Sigmoid colon (tissue), 7 donors: ENCODE data around the gene FNDC4. TPM values are rescaled to one million over a fixed set of nuclear protein-coding genes. Genes with fewer than 3 reads are reported as not detected.

ENCODE experiments used
- DNase-seq: peaks from one replicate; pipeline ENCODE4 v3.0.0-alpha.2; 2019
- H3K27ac ChIP-seq, 4 donors: fragments of 200-600 bp; sonication (generic); one replicate each; pipeline ENCODE4 v1.5.1; 2016 to 2019; ENCODE audit warnings: mild to moderate bottlenecking in 1 of 4
- H3K27me3 ChIP-seq, 3 donors: fragments of 200-600 bp; sonication (generic); one replicate each; pipeline ENCODE4 v1.5.1; 2019; ENCODE audit warnings: mild to moderate bottlenecking in 1 of 3
- H3K36me3 ChIP-seq, 4 donors: fragments of 200-600 bp; sonication (generic); one replicate each; pipeline ENCODE4 v1.5.1; 2016 to 2019
- H3K4me1 ChIP-seq, 4 donors: fragments of 200-600 bp; sonication (generic); one replicate each; pipeline ENCODE4 v1.5.1; 2017 to 2019
- H3K4me3 ChIP-seq, 4 donors: fragments of 200-600 bp; sonication (generic); one replicate each; pipeline ENCODE4 v1.5.1; 2017 to 2019; ENCODE audit warnings: mild to moderate bottlenecking in 2 of 4, moderate library complexity in 1 of 4
- H3K9me3 ChIP-seq, 4 donors: fragments of 200-600 bp in 3 of 4; sonication (generic) in 3 of 4; one replicate each; pipeline versions ENCODE4 v1.5.1 to v1.6.1; 2013 to 2019
- CTCF ChIP-seq, 4 experiments: fragments of 450-650 bp in 3 of 4; fragments of 200-600 bp in 1 of 4; IDR thresholded peaks; one replicate each; pipeline ENCODE4 v1.5.1; 2016 to 2019; ENCODE audit warnings: antibody characterized with exemption in 4 of 4, mild to moderate bottlenecking in 3 of 4, moderate library complexity in 2 of 4
- EP300 ChIP-seq, 4 donors: sonication (generic); formaldehyde crosslinking; IDR thresholded peaks; one replicate each; pipeline ENCODE4 v1.6.1; 2017; ENCODE audit warnings: antibody characterized with exemption in 4 of 4
- POLR2A ChIP-seq, 2 donors: fragments of 450-650 bp; IDR thresholded peaks; one replicate each; pipeline ENCODE4 v1.6.1; 2016; ENCODE audit warnings: antibody characterized with exemption in 2 of 2, mild to moderate bottlenecking in 2 of 2, moderate library complexity in 2 of 2
- POLR2AphosphoS5 ChIP-seq, 4 donors: sonication (generic); formaldehyde crosslinking; IDR thresholded peaks; one replicate each; pipeline ENCODE4 v1.6.1; 2017; ENCODE audit warnings: antibody characterized with exemption in 4 of 4
- WGBS, 2 donors: extraction: QIAGEN DNeasy Blood & Tissue Kit; methylation state at CpG; one replicate each; pipeline ENCODE4 v1.1.7; 2013; 5-methylcytosine and 5-hydroxymethylcytosine counted together
- intact Hi-C: fragments of 100-400 bp; cut with DNase I; formaldehyde crosslinking; loops from one replicate; pipeline ENCODE4 v1.15.1; 2023
- polyA plus RNA-seq, 3 donors: library from polyadenylated mRNA; stranded (reverse); fragments of 200-250 nt; gene quantifications; one replicate each; pipeline ENCODE4 v1.2.3, GENCODE V29; 2013
- total RNA-seq, 4 donors: library from RNA; depleted of rRNA; stranded (reverse); fragments of >200 nt; gene quantifications; one replicate each; pipeline ENCODE4 v1.1.0, GENCODE V29; 2016
- donor health status: healthy with polysubstance abuse.
- donor health status: Bipolar disorder and iron deficiency.
- donor health status: healthy.

Gene FNDC4
- total and polyA plus RNA-seq, 7 donors = 0.69 to 6.8 (median 6.1) TPM

- intact Hi-C loops = no loop called here
These were observed 23.2 kb upstream of the FNDC4 start for GRCh38 chr2:27518113-27518781.

GRCh38 chr2:27509326-27509725 is 14.3 kb upstream of the FNDC4 start:
- no peak overlapping the region for H3K27ac ChIP-seq
- no peak overlapping the region for H3K4me3 ChIP-seq
- DNase-seq = no peak
- no peaks in the 10 kb centered on the region for H3K27me3 ChIP-seq
- no peaks in the 10 kb centered on the region for H3K9me3 ChIP-seq
- intact Hi-C loops = no loop called here
- no peaks in the 10 kb centered on the region for H3K36me3 ChIP-seq
- H3K4me1 ChIP-seq = no peaks in the 10 kb centered on the region
- 61 to 62% methylated on average over 6 of the region's 6 CpGs for WGBS, 2 donors
- TF ChIP-seq POLR2AphosphoS5 (IDR thresholded peaks at IDR 0.05) (no peak), POLR2A (IDR thresholded peaks at IDR 0.05) (no peak), CTCF (IDR thresholded peaks at IDR 0.05) (no peak), EP300 (IDR thresholded peaks at IDR 0.05) (no peak)

More at GRCh38 chr2:27518113-27518781, 23.2 kb upstream of the FNDC4 start:
- Histone ChIP-seq H3K27ac (no peak overlapping the region), H3K9me3 (no peaks in the 10 kb centered on the region), H3K4me1 (no peaks in the 10 kb centered on the region), H3K4me3 (no peak overlapping the region), H3K27me3 (no peaks in the 10 kb centered on the region), H3K36me3 (no peaks in the 10 kb centered on the region)
- TF ChIP-seq CTCF (IDR thresholded peaks at IDR 0.05) = no peak
- no peak for TF ChIP-seq EP300 (IDR thresholded peaks at IDR 0.05)
- TF ChIP-seq POLR2AphosphoS5 (IDR thresholded peaks at IDR 0.05) = no peak
- no peak for TF ChIP-seq POLR2A (IDR thresholded peaks at IDR 0.05)
- WGBS, 2 donors = 76 to 78% methylated on average over 5 of the region's 5 CpGs
- DNase-seq = no peak

GRCh38 chr2:27507293-27507692 is 12.3 kb upstream of the FNDC4 start:
- H3K27ac ChIP-seq = no peak overlapping the region
- WGBS, 2 donors = 61 to 73% methylated on average over 4 of the region's 4 CpGs
- no peak for DNase-seq
- intact Hi-C loops = no loop called here
- no peaks in the 10 kb centered on the region for H3K36me3 ChIP-seq
- H3K4me3 ChIP-seq = no peak overlapping the region
- H3K27me3 ChIP-seq = no peaks in the 10 kb centered on the region
- H3K4me1 ChIP-seq = no peaks in the 10 kb centered on the region
- TF ChIP-seq POLR2AphosphoS5 (IDR thresholded peaks at IDR 0.05) = no peak
- TF ChIP-seq POLR2A (IDR thresholded peaks at IDR 0.05) = no peak
- TF ChIP-seq EP300 (IDR thresholded peaks at IDR 0.05) = no peak
- TF ChIP-seq CTCF (IDR thresholded peaks at IDR 0.05) = no peak
- H3K9me3 ChIP-seq = no peaks in the 10 kb centered on the region

- DNase-seq = no peak
- WGBS, 2 donors = 82 to 86% methylated on average over 6 of the region's 6 CpGs
- intact Hi-C loops = no loop called here
- TF ChIP-seq EP300 (IDR thresholded peaks at IDR 0.05) = no peak
- TF ChIP-seq POLR2A (IDR thresholded peaks at IDR 0.05) = no peak
- H3K4me1 ChIP-seq = no peaks in the 10 kb centered on the region
- no peaks in the 10 kb centered on the region for H3K27me3 ChIP-seq
- no peaks in the 10 kb centered on the region for H3K9me3 ChIP-seq
- no peak overlapping the region for H3K27ac ChIP-seq
- no peak overlapping the region for H3K4me3 ChIP-seq
- H3K36me3 ChIP-seq = no peaks in the 10 kb centered on the region
These were observed 11.6 kb upstream of the FNDC4 start for GRCh38 chr2:27506587-27506986.

- Histone ChIP-seq H3K36me3 (no peaks in the 10 kb centered on the region), H3K27me3 (no peaks in the 10 kb centered on the region), H3K4me3 (no peak overlapping the region), H3K4me1 (no peaks in the 10 kb centered on the region), H3K27ac (no peak overlapping the region), H3K9me3 (no peaks in the 10 kb centered on the region)
- intact Hi-C loops = no loop called here
- TF ChIP-seq POLR2A (IDR thresholded peaks at IDR 0.05) (no peak), EP300 (IDR thresholded peaks at IDR 0.05) (no peak), POLR2AphosphoS5 (IDR thresholded peaks at IDR 0.05) (no peak), CTCF (IDR thresholded peaks at IDR 0.05) (no peak)
- no peak for DNase-seq
- 89% methylated on average over 4 of the region's 4 CpGs for WGBS, 2 donors
These were observed 7.1 kb upstream of the FNDC4 start for GRCh38 chr2:27502142-27502541.
